Pancreas (tissue), 10 donors: Measurements from ENCODE around the gene DLGAP4. TPM values are rescaled to one million over a fixed set of nuclear protein-coding genes. Genes with fewer than 3 reads are reported as not detected.

ENCODE experiments used
- ATAC-seq, 4 donors: fragments of 200-7000 bp; cut with Tn5 transposase; one replicate each; pipeline versions ENCODE4 v1.8.0 to v1.9.1; 2020; ENCODE audit warnings: mild to moderate bottlenecking in 4 of 4, moderate library complexity in 4 of 4
- DNase-seq, 6 donors: peaks; one replicate each; pipeline ENCODE4 v3.0.0-alpha.2; 2020
- FAIRE-seq: peaks from 2 replicates; lab custom pipeline; 2012; peaks lifted over from hg19 to GRCh38; lab: Jason Lieb, UNC
- H3K27ac ChIP-seq, 4 donors: fragments of 200-600 bp; sonication (generic); 1 replicate in 3 of 4; 2 replicates in 1 of 4; pipeline versions ENCODE4 v1.5.0 to v1.8.0; 2020
- H3K27me3 ChIP-seq, 4 donors: fragments of 200-600 bp; one replicate each; pipeline ENCODE4 v1.8.0; 2021
- H3K36me3 ChIP-seq, 3 donors: fragments of 200-600 bp; sonication (generic) in 1 of 3; one replicate each; pipeline versions ENCODE4 v1.5.0 to v1.8.0; 2020 to 2021
- H3K4me1 ChIP-seq, 3 donors: fragments of 200-600 bp; one replicate each; pipeline ENCODE4 v1.8.0; 2021
- H3K4me3 ChIP-seq, 4 donors: fragments of 200-600 bp; sonication (generic) in 2 of 4; one replicate each; pipeline versions ENCODE4 v1.5.0 to v1.8.0; 2020 to 2021
- H3K9me3 ChIP-seq, 4 donors: fragments of 200-600 bp; one replicate each; pipeline ENCODE4 v1.8.0; 2021
- WGBS, 2 donors: extraction: QIAGEN DNeasy Blood & Tissue Kit; methylation state at CpG; one replicate each; pipeline ENCODE4 v1.1.7; 2013; 5-methylcytosine and 5-hydroxymethylcytosine counted together
- intact Hi-C, 3 donors: fragments of 100-400 bp; cut with DNase I; formaldehyde crosslinking; loops; one replicate each; pipeline versions ENCODE4 v1.11.1 to v1.14.2; 2022
- polyA plus RNA-seq, 2 donors: library from polyadenylated mRNA; stranded (reverse); fragments of 200-250 nt; gene quantifications; one replicate each; pipeline ENCODE4 v1.2.3, GENCODE V29; 2013
- total RNA-seq, 6 donors: library from RNA; stranded (reverse); fragmentation: NEBNext Ultra II Directional in 4 of 6; extraction: Animal tissue kit (Norgen Biotek cat#: 25700) in 4 of 6; gene quantifications; one replicate each; pipeline versions ENCODE4 v1.2.1 to v1.2.4, GENCODE V29; 2021 to 2023
- TF ChIP-seq, protein P1 (sequence below), 4 donors: fragments of 200-600 bp; sonication (generic) in 3 of 4; IDR thresholded peaks; one replicate each; pipeline versions ENCODE4 v1.5.0 to v1.8.0; 2021; ENCODE audit warnings: antibody characterized with exemption in 4 of 4
- donor health status: healthy with polysubstance abuse.
- donor health status: DM: no; HTN: no; CAD: no; lungs with moderate emphysema.
- donor health status: DM: no; HTN: no; CAD: no.
- donor health status: control.
- donor health status: control.
- donor health status: Bipolar disorder and iron deficiency.
- donor health status: DM: yes; HTN: yes; CAD: no.
- donor health status: DM: no; HTN: no; CAD: no.
- donor health status: DM: no; HTN: no; CAD: no.
- donor health status: DM: yes; HTN: yes; CAD: no.

The DLGAP4 gene
- total and polyA plus RNA-seq, 8 donors: 28.6 to 49.5 (median 42.6) TPM

DNA sequence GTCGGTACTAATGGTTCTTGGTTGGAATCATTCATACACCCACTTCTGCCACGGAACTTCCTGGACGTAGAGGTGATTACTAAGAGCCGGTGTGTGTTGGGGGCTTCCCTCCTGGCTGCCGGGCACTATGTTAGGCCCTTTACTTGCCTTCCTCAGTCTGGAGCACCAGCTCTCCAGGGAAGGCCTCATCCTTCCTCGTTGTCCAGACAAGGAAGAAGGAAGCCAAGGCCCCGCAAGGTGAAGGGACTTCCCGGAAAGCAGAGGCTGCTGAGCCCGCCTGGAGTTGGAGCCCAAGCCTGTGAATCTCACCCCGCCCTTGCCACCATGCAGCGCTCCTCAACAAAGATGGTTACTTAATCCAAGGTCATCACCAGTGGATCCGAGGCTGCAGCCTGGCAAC, 43.7 kb upstream of the DLGAP4 start:
- TF ChIP-seq, protein P1, sequence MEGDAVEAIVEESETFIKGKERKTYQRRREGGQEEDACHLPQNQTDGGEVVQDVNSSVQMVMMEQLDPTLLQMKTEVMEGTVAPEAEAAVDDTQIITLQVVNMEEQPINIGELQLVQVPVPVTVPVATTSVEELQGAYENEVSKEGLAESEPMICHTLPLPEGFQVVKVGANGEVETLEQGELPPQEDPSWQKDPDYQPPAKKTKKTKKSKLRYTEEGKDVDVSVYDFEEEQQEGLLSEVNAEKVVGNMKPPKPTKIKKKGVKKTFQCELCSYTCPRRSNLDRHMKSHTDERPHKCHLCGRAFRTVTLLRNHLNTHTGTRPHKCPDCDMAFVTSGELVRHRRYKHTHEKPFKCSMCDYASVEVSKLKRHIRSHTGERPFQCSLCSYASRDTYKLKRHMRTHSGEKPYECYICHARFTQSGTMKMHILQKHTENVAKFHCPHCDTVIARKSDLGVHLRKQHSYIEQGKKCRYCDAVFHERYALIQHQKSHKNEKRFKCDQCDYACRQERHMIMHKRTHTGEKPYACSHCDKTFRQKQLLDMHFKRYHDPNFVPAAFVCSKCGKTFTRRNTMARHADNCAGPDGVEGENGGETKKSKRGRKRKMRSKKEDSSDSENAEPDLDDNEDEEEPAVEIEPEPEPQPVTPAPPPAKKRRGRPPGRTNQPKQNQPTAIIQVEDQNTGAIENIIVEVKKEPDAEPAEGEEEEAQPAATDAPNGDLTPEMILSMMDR (IDR thresholded peaks at IDR 0.05): no peak
- WGBS, 2 donors: 73 to 83% methylated on average over 12 of the region's 12 CpGs
- Histone ChIP-seq H3K9me3 (no peaks in the 10 kb centered on the region), H3K36me3 (no peaks in the 10 kb centered on the region), H3K4me1 (no peaks in the 10 kb centered on the region), H3K27ac (no peak overlapping the region), H3K4me3 (no peak overlapping the region), H3K27me3 (no peaks in the 10 kb centered on the region)
- DNase-seq (no peak), FAIRE-seq (no peak), ATAC-seq (no peak)
- intact Hi-C loops: no loop called here

DNA sequence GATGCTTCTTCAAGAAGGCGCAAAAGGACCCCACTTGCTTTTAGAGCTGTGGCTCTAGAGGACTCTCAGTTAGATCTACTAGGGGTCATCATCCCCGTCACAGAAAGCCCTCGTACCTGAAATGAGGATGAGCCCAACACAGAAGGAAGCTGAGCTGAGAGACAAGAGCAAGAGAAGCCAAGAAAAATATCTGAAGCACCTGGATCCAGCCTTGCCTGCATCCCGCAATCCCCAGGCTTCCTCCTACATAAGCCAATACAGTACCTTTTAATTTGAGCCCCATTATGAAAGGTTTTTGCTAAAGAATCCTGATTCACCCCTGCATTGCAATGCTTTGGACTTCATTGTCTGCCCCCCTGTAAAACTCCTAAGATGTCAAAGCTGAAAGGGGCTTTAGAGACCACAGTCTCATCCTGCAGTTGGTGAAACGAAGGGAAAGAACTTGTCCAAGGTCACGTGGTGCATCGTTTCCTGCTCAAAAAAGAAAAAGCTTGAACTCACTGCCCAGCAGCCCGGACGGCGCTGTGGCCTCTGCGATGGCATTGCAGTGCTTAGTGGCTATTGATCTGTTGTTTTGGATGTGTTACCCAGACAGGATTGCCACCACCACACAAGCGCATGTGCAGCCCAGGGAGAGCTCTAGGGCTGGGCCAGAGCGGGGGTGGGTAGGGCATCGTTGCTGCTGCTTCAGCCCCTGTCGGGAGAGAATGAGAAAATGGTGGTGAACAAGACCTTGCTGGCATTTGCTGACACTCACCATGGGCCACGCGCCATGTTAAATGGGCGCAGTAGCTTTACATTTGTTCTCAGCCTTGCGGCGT, 41.5 kb upstream of the DLGAP4 start:
- Histone ChIP-seq H3K27me3 (no peaks in the 10 kb centered on the region), H3K4me3 (no peak overlapping the region), H3K36me3 (no peaks in the 10 kb centered on the region), H3K9me3 (no peaks in the 10 kb centered on the region), H3K27ac (no peak overlapping the region), H3K4me1 (no peaks in the 10 kb centered on the region)
- ATAC-seq (no peak), DNase-seq (no peak), FAIRE-seq (no peak)
- TF ChIP-seq, protein P1 (IDR thresholded peaks at IDR 0.05): no peak
- WGBS, 2 donors: 84 to 85% methylated on average over 20 of the region's 20 CpGs
- intact Hi-C loops: no loop called here

DNA sequence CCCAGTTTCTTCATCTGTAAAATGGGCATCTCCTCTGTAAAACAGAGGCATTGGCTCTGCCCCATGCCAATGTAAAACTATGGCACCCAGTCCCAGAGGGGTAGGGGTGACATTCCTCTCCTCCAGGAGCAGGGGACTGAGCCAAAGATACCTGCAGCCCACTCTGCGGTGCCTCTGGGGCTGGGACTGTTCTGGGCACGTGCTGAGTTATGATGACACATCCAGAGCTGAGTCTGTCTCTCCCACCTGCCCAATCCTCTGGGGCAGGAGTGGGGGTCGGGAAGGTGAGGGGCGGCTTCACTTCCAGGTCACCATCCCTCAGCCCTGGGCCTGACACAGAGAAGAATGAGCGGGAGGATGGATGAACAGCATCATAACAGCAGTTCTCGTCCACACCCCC, 40.0 kb upstream of the DLGAP4 start:
- TF ChIP-seq, protein P1 (IDR thresholded peaks at IDR 0.05): no peak
- intact Hi-C loops: no loop called here
- 78 to 88% methylated on average over 6 of the region's 6 CpGs for WGBS, 2 donors
- FAIRE-seq (no peak), ATAC-seq (no peak), DNase-seq (no peak)
- Histone ChIP-seq H3K9me3 (no peaks in the 10 kb centered on the region), H3K36me3 (no peaks in the 10 kb centered on the region), H3K4me3 (no peak overlapping the region), H3K27me3 (no peaks in the 10 kb centered on the region), H3K27ac (no peak overlapping the region), H3K4me1 (no peaks in the 10 kb centered on the region)

DNA sequence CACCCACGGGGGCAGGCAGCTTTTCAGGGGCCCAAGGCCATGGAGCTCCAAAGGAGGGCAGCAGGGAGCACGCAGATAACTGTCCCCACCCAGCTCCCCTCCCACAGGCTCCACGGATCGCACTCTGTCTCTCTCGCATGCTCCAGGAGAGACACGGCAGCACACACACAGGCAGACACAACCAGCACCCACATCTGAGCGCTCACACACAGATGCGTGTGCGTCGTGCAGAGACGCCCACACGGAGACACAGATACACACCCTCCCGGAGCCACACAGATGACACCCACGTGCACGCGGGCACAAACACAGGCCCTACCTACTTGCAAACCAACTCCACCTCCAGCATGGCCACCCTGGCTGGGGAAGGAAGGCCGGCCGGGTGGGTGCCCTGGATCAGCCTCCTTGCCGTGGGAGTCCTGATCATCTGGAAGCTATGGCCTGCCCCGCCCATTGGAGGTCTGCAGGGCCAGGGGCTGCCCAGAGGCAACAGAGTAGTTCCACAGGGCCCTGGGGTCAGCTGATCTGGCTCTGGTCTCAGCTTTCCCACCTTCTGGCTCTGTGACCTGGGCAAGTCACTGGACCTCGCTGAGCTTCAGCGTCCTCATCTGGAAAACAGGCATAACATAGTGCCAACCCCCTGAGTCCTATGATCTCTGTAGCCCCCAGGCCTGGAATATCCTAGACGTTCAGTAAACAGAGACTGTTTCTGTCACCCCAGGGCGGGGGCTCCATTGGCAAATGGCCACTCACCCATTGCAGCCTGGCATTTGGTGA, 38.3 kb upstream of the DLGAP4 start:
- TF ChIP-seq, protein P1 (IDR thresholded peaks at IDR 0.05): no peak
- Histone ChIP-seq H3K4me3 (no peak overlapping the region), H3K9me3 (no peaks in the 10 kb centered on the region), H3K36me3 (no peaks in the 10 kb centered on the region), H3K4me1 (no peaks in the 10 kb centered on the region), H3K27ac (no peak overlapping the region), H3K27me3 (no peaks in the 10 kb centered on the region)
- DNase-seq: no peak
- ATAC-seq: no peak
- intact Hi-C loops: no loop called here
- FAIRE-seq: no peak
- WGBS, 2 donors: 75 to 77% methylated on average over 24 of the region's 24 CpGs
